ENCODE data around the gene SLC25A31. TPM values are rescaled to one million over a fixed set of nuclear protein-coding genes. Genes with fewer than 3 reads are reported as not detected.

Gene SLC25A31
- total RNA-seq, 3 donors from 2014 or later, result not detected

GRCh38 chr4:127782275-127783025 is 52.2 kb downstream of the SLC25A31 start, which contains the start of gene HSPA4L:
Gene HSPA4L, plus strand, starts transcription at chr4:127782322. Its CDS starts 229 bp downstream, at chr4:127782551.
- peak; percentile 49 for ATAC-seq
- Histone ChIP-seq H3K4me3 (peak within 1 kb of the TSS; percentile 15), H3K4me1 (ENCODE audit: low read depth) (no peaks in the 10 kb centered on the region), H3K36me3 (ENCODE audit: low read depth) (no peaks in the 10 kb centered on the region), H3K9me3 (no peaks in the 10 kb centered on the region)
- intact Hi-C loops (cut with DNase I, micrococcal nuclease), result no loop called here
- no peak for TF ChIP-seq CTCF (IDR thresholded peaks at IDR 0.05)
- peak in 2 of 3 donors; percentile 45 to 60 for DNase-seq

- H3K36me3 ChIP-seq (ENCODE audit: low read depth), result no peaks in the 10 kb centered on the region
- H3K4me3 ChIP-seq, result peak overlapping the region; percentile 15
- H3K9me3 ChIP-seq, result no peaks in the 10 kb centered on the region
- DNase-seq (peak; percentile 54 to 62 (median 62)), ATAC-seq (peak; percentile 55)
- TF ChIP-seq CTCF (IDR thresholded peaks at IDR 0.05), result no peak
- intact Hi-C loops (cut with DNase I, micrococcal nuclease), result no loop called here
- H3K4me1 ChIP-seq (ENCODE audit: low read depth), result no peaks in the 10 kb centered on the region
These were observed 53.0 kb downstream of the SLC25A31 start for GRCh38 chr4:127783026-127783769.

GRCh38 chr4:127783955-127784770 is 54.0 kb downstream of the SLC25A31 start:
- no peak for TF ChIP-seq CTCF (IDR thresholded peaks at IDR 0.05)
- Histone ChIP-seq H3K4me3 (no peak overlapping the region), H3K4me1 (ENCODE audit: low read depth) (no peaks in the 10 kb centered on the region), H3K36me3 (ENCODE audit: low read depth) (no peaks in the 10 kb centered on the region), H3K9me3 (no peaks in the 10 kb centered on the region)
- no peak for ATAC-seq
- intact Hi-C loops (cut with DNase I, micrococcal nuclease), result no loop called here
- no peak for DNase-seq

- TF ChIP-seq CTCF (IDR thresholded peaks at IDR 0.05), result no peak
- ATAC-seq (peak; percentile 29), DNase-seq (no peak)
- Histone ChIP-seq H3K36me3 (ENCODE audit: low read depth) (no peaks in the 10 kb centered on the region), H3K4me3 (no peak overlapping the region), H3K4me1 (ENCODE audit: low read depth) (no peaks in the 10 kb centered on the region), H3K9me3 (no peaks in the 10 kb centered on the region)
- intact Hi-C loops (cut with DNase I, micrococcal nuclease), result no loop called here
These were observed 58.3 kb downstream of the SLC25A31 start for GRCh38 chr4:127788517-127788916.

- ATAC-seq (no peak), DNase-seq (no peak)
- TF ChIP-seq CTCF (IDR thresholded peaks at IDR 0.05), result no peak
- no peak overlapping the region for H3K4me3 ChIP-seq
- no peaks in the 10 kb centered on the region for H3K4me1 ChIP-seq (ENCODE audit: low read depth)
- intact Hi-C loops (cut with DNase I, micrococcal nuclease), result no loop called here
- H3K36me3 ChIP-seq (ENCODE audit: low read depth), result no peaks in the 10 kb centered on the region
- no peaks in the 10 kb centered on the region for H3K9me3 ChIP-seq
These were observed 61.2 kb downstream of the SLC25A31 start for GRCh38 chr4:127791391-127791790.
